PC-3 (cell line): Measurements from ENCODE around the gene BNIP3. TPM values are rescaled to one million over a fixed set of nuclear protein-coding genes. Genes with fewer than 3 reads are reported as not detected.

Experiments used
- ATAC-seq: fragments of 200-7000 bp; cut with Tn5 transposase; 2 replicates; pipeline ENCODE4 v1.9.1; 2020; ENCODE audit warnings: mild to moderate bottlenecking, moderate library complexity
- BruUV-seq: library from RNA; stranded (reverse); fragments of 400-500 nt; replicated peaks from 2 replicates; lab custom pipeline; 2021; lab: Mats Ljungman, UMichigan
- CTCF ChIA-PET: fragments of 300-600 bp; sonication (Branson Sonifier 250); formaldehyde crosslinking; loops from one replicate; lab custom pipeline; 2022; ENCODE audit warnings: antibody characterized with exemption; lab: Charles Lee
- POLR2A ChIA-PET: fragments of 300-600 bp; sonication (Branson Sonifier 250); formaldehyde crosslinking; loops from one replicate; lab custom pipeline; 2022; ENCODE audit warnings: antibody characterized with exemption; ENCODE audit not compliant: unreplicated experiment; lab: Charles Lee
- DNase-seq: peaks from one replicate; pipeline ENCODE4 v3.0.0-alpha.2; 2015
- H2AFZ ChIP-seq: fragments of 300-600 bp; sonication (generic); 2 replicates; pipeline ENCODE4 v1.6.0; 2016; ENCODE audit warnings: antibody characterized with exemption, low read length
- H3F3A ChIP-seq: fragments of 300-600 bp; sonication (generic); one replicate; pipeline ENCODE4 v1.6.0; 2017; ENCODE audit warnings: antibody characterized with exemption, low read length, control low read depth, mild to moderate bottlenecking; ENCODE audit not compliant: unreplicated experiment
- H3K27ac ChIP-seq: fragments of 300-600 bp; sonication (generic); 2 replicates; pipeline ENCODE4 v1.5.1; 2016; ENCODE audit warnings: mild to moderate bottlenecking, low read length
- H3K27me3 ChIP-seq: fragments of 300-600 bp; sonication (generic); 2 replicates; pipeline ENCODE4 v1.6.1; 2016; ENCODE audit warnings: low read length, mixed read lengths
- H3K36me3 ChIP-seq: fragments of 300-600 bp; sonication (generic); 2 replicates; pipeline ENCODE4 v1.6.1; 2016; ENCODE audit warnings: low read depth, mixed run types, low read length, mixed read lengths
- H3K4me1 ChIP-seq: fragments of 300-600 bp; sonication (generic); 2 replicates; pipeline ENCODE4 v1.5.1; 2016; ENCODE audit warnings: low read length; ENCODE audit not compliant: insufficient read depth
- H3K4me2 ChIP-seq: fragments of 300-600 bp; sonication (generic); 2 replicates; pipeline ENCODE4 v1.6.0; 2016; ENCODE audit warnings: low read length
- H3K4me3 ChIP-seq: fragments of 300-600 bp; sonication (generic); 2 replicates; pipeline ENCODE4 v1.5.1; 2016; ENCODE audit warnings: mild to moderate bottlenecking, low read length, mixed read lengths
- H3K79me2 ChIP-seq: fragments of 300-600 bp; sonication (generic); 2 replicates; pipeline ENCODE4 v1.6.1; 2017; ENCODE audit warnings: low read length, mixed read lengths
- H3K9ac ChIP-seq: fragments of 300-600 bp; sonication (generic); 2 replicates; pipeline ENCODE4 v1.6.0; 2016; ENCODE audit warnings: mild to moderate bottlenecking, low read length
- H3K9me2 ChIP-seq: fragments of 300-600 bp; sonication (generic); replicated peaks from 2 replicates; pipeline ENCODE4 v1.6.1; 2016; ENCODE audit warnings: mixed run types, low read length, mixed read lengths
- H3K9me3 ChIP-seq: fragments of 300-600 bp; sonication (generic); 2 replicates; pipeline ENCODE4 v1.6.1; 2016; ENCODE audit warnings: low read length, mixed read lengths
- H4K20me1 ChIP-seq: fragments of 300-600 bp; sonication (generic); 2 replicates; pipeline ENCODE4 v1.6.1; 2016; ENCODE audit warnings: low read length, mixed read lengths
- EZH2 ChIP-seq: fragments of 300-600 bp; sonication (generic); IDR thresholded peaks from one replicate; pipeline ENCODE4 v1.6.1; 2017; ENCODE audit warnings: antibody characterized with exemption, mild to moderate bottlenecking, low read length; ENCODE audit not compliant: unreplicated experiment
- EZH2phosphoT487 ChIP-seq: fragments of 300-600 bp; sonication (generic); IDR thresholded peaks from 2 replicates; pipeline ENCODE4 v1.6.1; 2018; ENCODE audit warnings: mild to moderate bottlenecking, antibody characterized with exemption, low read length, borderline replicate concordance
- intact Hi-C: fragments of 100-400 bp; cut with micrococcal nuclease; formaldehyde crosslinking; loops from 2 replicates; pipeline ENCODE4 v1.9.0; 2023
- total RNA-seq: library from RNA; depleted of rRNA; stranded (reverse); fragments of >200 nt; gene quantifications from 2 replicates; pipeline ENCODE4 v1.2.3, GENCODE V29; 2014
- TF ChIP-seq, protein P1 (sequence below): fragments of 300-600 bp; sonication (generic); conservative IDR thresholded peaks from 2 replicates; pipeline ENCODE4 v1.5.1; 2017; ENCODE audit warnings: antibody characterized with exemption, low read depth, mild to moderate bottlenecking, low read length

The BNIP3 gene
- total RNA-seq, 1 experiment from 2014 or later, result 225 TPM

DNA sequence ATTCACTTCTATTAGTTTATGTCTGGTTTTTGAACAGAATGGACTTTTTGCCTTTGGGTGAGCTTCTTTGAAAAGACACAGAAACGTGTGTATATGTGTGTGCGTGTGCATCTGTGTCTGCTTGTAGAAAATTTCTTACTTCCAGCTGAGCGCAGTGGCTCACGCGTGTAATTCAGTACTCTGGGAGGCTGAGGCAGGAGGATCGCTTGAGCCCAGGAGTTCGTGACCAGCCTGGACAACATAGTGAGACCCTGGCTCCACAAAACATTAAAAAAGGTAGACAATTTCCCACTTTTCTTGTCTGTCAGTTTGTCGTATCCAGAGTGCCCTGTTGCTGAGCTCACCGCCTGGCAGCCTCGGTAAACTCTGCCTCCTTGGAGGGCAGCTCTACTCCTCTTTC is 55.5 kb downstream of the BNIP3 start:
- peaks cover 3% of the 10 kb centered on the region; the same call in 1 of the 2 replicates for H3K36me3 ChIP-seq
- H3K9me2 ChIP-seq, result no peaks in the 10 kb centered on the region
- intact Hi-C loops, result no loop called here
- H2AFZ ChIP-seq, result no peak overlapping the region
- TF ChIP-seq EZH2, result no peak
- ChIA-PET POLR2A (no interaction called here), CTCF (no interaction called here)
- no peak overlapping the region for H3K4me3 ChIP-seq
- no peak overlapping the region for H3K9ac ChIP-seq
- no peak overlapping the region for H3K27ac ChIP-seq
- no peaks in the 10 kb centered on the region for H4K20me1 ChIP-seq
- ATAC-seq (no peak), DNase-seq (no peak)
- H3K27me3 ChIP-seq, result no peaks in the 10 kb centered on the region
- no peaks in the 10 kb centered on the region for H3F3A ChIP-seq
- peaks cover 99% of the 10 kb centered on the region for H3K79me2 ChIP-seq
- peaks cover 6% of the 10 kb centered on the region; the same call in 1 of the 2 replicates for H3K4me1 ChIP-seq
- no TSS peak for BruUV-seq
- no peaks in the 10 kb centered on the region for H3K9me3 ChIP-seq
- no peak overlapping the region for H3K4me2 ChIP-seq

GRCh38 chr10:131925716-131926115 is 56.0 kb downstream of the BNIP3 start:
- DNase-seq (no peak), ATAC-seq (no peak)
- Histone ChIP-seq H3K27me3 (no peaks in the 10 kb centered on the region), H3K27ac (no peak overlapping the region), H3K79me2 (peaks cover 99% of the 10 kb centered on the region), H3K4me3 (no peak overlapping the region), H2AFZ (no peak overlapping the region), H4K20me1 (no peaks in the 10 kb centered on the region), H3K9me3 (no peaks in the 10 kb centered on the region), H3K4me1 (peaks cover 6% of the 10 kb centered on the region; the same call in 1 of the 2 replicates), H3K9me2 (no peaks in the 10 kb centered on the region), H3F3A (no peaks in the 10 kb centered on the region), H3K36me3 (peaks cover 3% of the 10 kb centered on the region; the same call in 1 of the 2 replicates), H3K4me2 (no peak overlapping the region), H3K9ac (no peak overlapping the region)
- ChIA-PET POLR2A (no interaction called here), CTCF (no interaction called here)
- no TSS peak for BruUV-seq
- TF ChIP-seq EZH2phosphoT487 (no peak), EZH2 (no peak)
- TF ChIP-seq, protein P1, sequence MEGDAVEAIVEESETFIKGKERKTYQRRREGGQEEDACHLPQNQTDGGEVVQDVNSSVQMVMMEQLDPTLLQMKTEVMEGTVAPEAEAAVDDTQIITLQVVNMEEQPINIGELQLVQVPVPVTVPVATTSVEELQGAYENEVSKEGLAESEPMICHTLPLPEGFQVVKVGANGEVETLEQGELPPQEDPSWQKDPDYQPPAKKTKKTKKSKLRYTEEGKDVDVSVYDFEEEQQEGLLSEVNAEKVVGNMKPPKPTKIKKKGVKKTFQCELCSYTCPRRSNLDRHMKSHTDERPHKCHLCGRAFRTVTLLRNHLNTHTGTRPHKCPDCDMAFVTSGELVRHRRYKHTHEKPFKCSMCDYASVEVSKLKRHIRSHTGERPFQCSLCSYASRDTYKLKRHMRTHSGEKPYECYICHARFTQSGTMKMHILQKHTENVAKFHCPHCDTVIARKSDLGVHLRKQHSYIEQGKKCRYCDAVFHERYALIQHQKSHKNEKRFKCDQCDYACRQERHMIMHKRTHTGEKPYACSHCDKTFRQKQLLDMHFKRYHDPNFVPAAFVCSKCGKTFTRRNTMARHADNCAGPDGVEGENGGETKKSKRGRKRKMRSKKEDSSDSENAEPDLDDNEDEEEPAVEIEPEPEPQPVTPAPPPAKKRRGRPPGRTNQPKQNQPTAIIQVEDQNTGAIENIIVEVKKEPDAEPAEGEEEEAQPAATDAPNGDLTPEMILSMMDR, result no peak
- intact Hi-C loops, result loop anchor here (2.0 kb wide), 1 partner anchor 17 kb away; no protein-coding TSS in a partner anchor

- H3K27me3 ChIP-seq, result no peaks in the 10 kb centered on the region
- H3K4me1 ChIP-seq, result peaks cover 6% of the 10 kb centered on the region; the same call in 1 of the 2 replicates
- peaks cover 99% of the 10 kb centered on the region for H3K79me2 ChIP-seq
- POLR2A ChIA-PET, result no interaction called here
- peaks cover 3% of the 10 kb centered on the region; the same call in 1 of the 2 replicates for H3K36me3 ChIP-seq
- no peak overlapping the region for H3K4me3 ChIP-seq
- no peak overlapping the region for H2AFZ ChIP-seq
- no peaks in the 10 kb centered on the region for H3F3A ChIP-seq
- no peak for TF ChIP-seq EZH2
- TF ChIP-seq EZH2phosphoT487, result no peak
- TF ChIP-seq, protein P1, result no peak
- H3K4me2 ChIP-seq, result no peak overlapping the region
- CTCF ChIA-PET, result no interaction called here
- intact Hi-C loops, result loop anchor here (2.0 kb wide), 1 partner anchor 16 kb away; no protein-coding TSS in a partner anchor
- DNase-seq (peak; percentile 29), ATAC-seq (no peak; the same call in 1 of the 2 replicates)
- BruUV-seq, result no TSS peak
- H3K9me2 ChIP-seq, result no peaks in the 10 kb centered on the region
- no peaks in the 10 kb centered on the region for H4K20me1 ChIP-seq
- no peak overlapping the region for H3K9ac ChIP-seq
- no peaks in the 10 kb centered on the region for H3K9me3 ChIP-seq
- no peak overlapping the region for H3K27ac ChIP-seq
Observed at GRCh38 chr10:131925011-131925649, 56.6 kb downstream of the BNIP3 start.
